Motor neuron (in vitro differentiated cells): ENCODE measurements around the gene LRRC74A. TPM values are rescaled to one million over a fixed set of nuclear protein-coding genes. Genes with fewer than 3 reads are reported as not detected.
A peak's percentile ranks its signal among the peaks of the same experiment; 100 is the strongest.

Experiments
- ATAC-seq, 8 experiments: fragments of 200-7000 bp; cut with Tn5 transposase; replicated peaks in 6 of 8; 2 replicates each; pipeline ENCODE4 v1.8.0; 2021; ENCODE audit warnings: mild to moderate bottlenecking in 8 of 8, moderate library complexity in 8 of 8
- H3K27ac ChIP-seq, 2 donors: fragments of 250-450 bp; sonication (Bioruptor Pico); 2 replicates each; pipeline ENCODE4 v1.9.0; 2021; ENCODE audit warnings: antibody characterized with exemption in 2 of 2, mild to moderate bottlenecking in 2 of 2, moderate library complexity in 1 of 2
- H3K4me1 ChIP-seq, 2 donors: fragments of 250-450 bp; sonication (Bioruptor Pico); replicated peaks in 1 of 2; 2 replicates each; pipeline ENCODE4 v1.6.1; 2021; ENCODE audit warnings: antibody characterized with exemption in 2 of 2, mild to moderate bottlenecking in 2 of 2, moderate library complexity in 1 of 2
- H3K4me3 ChIP-seq, 5 donors: fragments of 250-450 bp; sonication (Bioruptor Pico); 2 replicates each; pipeline ENCODE4 v1.9.0; 2021; ENCODE audit warnings: antibody characterized with exemption in 5 of 5, mild to moderate bottlenecking in 5 of 5, moderate library complexity in 4 of 5
- WGBS, 10 experiments: fragments of 450-650 bp; shearing (Covaris generic); methylation state at CpG; one replicate each; pipeline ENCODE4 v1.0.0; 2022; 5-methylcytosine and 5-hydroxymethylcytosine counted together
- in situ Hi-C, 9 experiments: fragments of 400-800 bp; cut with MboI; loops; one replicate each; pipeline ENCODE4 v1.15.0; 2021; ENCODE audit warnings: low sequenced_read_pairs in 9 of 9, low pct_unique_long_range_greater_than_20kb in 2 of 9; ENCODE audit not compliant: unreplicated experiment in 9 of 9
- total RNA-seq, 8 experiments: library from RNA; unstranded; fragments of 300-600 nt; gene quantifications; 2 replicates each; pipeline versions ENCODE4 v1.2.3 to v1.2.4, GENCODE V29; 2022

LRRC74A gene
- under 1 TPM in 2 of 8 experiments, not detected in 6; 0.38 to 0.80 TPM for total RNA-seq

DNA sequence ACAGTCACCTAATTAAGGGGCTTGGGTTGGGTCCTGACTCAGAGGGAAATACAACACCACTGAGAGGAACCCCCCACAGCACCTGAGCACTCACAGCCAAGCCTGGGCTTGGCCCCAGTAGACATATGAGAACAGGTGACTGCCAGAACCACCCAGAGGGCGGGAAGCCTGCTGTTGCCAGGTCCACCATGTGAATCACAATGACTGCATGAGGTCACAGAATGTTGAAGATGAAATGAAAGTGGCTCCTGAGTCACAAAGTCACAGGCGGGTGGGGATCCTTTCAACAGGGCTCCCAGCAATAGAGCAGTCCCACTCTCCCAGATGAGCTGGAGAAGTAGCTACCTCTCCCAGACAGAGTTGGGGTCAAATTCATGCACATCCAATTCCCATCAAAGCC, at the start of gene LRRC74A:
Gene LRRC74A (plus strand): TSS at position 287 of the 400 bp plus-strand sequence. CDS start 290 bp downstream, outside the sequence.
- Histone ChIP-seq H3K27ac (no peak within 1 kb of the TSS), H3K4me3 (no peak within 1 kb of the TSS), H3K4me1 (peaks cover 27 to 32% of the 10 kb centered on the region in 2 donors)
- 43 to 100% (median 94%) methylated on average over 1 of the region's 2 CpGs; no CpG with 5 or more reads in 6 of the 10 experiments for WGBS, 10 experiments
- ATAC-seq, result peak in 1 of 8 experiments; percentile 22
- in situ Hi-C loops, result no loop called here

DNA sequence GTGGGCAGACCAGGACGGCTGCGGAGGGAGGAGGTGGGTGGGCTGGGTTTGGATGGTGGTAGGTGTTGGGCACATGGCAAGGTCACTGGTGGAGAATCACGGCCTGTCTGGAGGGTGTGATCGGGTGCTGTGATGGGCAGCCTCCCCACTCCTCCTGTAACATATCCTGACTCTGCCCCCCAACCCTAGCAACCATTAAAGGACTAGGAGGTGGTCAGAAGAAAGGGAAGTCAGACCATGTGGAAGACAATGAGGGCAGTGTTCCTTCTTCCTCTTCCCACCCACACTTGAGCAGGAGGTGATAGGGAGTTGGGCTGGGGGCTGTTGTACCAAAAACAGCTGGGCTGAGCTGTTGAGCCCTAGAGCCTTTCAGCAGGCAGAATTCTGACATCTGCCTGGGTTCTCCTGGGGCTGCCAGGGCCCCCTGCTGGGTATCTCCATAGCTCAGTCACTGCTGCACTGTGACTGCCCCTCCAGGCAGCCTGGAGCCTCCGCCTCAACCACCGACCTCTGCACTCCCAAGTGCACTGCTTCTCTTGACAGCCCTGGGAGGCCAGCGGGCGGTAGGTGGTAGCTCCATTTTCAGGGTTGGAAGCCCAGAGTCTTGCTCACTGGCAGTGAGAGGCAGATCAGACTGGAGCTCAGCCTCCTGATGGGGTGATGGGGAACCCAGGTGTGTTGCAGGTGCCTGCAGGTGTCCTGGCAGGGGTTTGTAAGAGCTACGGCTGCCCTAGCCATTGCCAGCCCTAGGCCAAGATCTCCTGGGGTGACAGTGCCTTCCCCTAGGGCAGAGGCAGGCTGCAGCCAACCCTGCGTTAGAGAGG, 49.6 kb upstream of the LRRC74A start:
- WGBS, 10 experiments, result 76 to 80% methylated on average over 1 to 4 of the region's 10 CpGs; no CpG with 5 or more reads in 8 of the 10 experiments
- in situ Hi-C loops, result no loop called here
- Histone ChIP-seq H3K4me1 (peaks cover 0 to 31% of the 10 kb centered on the region in 2 donors), H3K4me3 (no peak overlapping the region), H3K27ac (no peak overlapping the region)
- peak in 1 of 8 experiments; percentile 29 for ATAC-seq

DNA sequence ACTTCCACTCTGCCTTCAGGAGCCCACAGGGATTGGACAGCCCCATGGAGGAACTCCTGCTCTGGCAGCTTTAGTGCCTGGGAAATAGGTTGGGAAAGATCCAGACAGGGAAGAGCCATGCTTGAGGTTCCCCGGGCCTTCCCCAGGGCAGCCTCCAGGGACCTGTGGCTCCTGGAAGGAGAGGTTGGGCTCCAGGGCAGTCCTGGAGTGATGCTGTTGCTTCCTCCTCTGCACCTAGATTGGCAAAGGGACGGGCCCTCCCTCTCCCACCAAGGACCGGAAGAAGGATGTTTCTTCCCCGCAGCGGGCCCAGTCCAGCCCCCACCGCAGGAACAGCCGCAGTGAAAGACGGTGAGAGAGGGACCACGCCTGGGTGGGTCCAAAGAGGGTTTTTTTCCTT, 48.5 kb upstream of the LRRC74A start:
- in situ Hi-C loops, result no loop called here

DNA sequence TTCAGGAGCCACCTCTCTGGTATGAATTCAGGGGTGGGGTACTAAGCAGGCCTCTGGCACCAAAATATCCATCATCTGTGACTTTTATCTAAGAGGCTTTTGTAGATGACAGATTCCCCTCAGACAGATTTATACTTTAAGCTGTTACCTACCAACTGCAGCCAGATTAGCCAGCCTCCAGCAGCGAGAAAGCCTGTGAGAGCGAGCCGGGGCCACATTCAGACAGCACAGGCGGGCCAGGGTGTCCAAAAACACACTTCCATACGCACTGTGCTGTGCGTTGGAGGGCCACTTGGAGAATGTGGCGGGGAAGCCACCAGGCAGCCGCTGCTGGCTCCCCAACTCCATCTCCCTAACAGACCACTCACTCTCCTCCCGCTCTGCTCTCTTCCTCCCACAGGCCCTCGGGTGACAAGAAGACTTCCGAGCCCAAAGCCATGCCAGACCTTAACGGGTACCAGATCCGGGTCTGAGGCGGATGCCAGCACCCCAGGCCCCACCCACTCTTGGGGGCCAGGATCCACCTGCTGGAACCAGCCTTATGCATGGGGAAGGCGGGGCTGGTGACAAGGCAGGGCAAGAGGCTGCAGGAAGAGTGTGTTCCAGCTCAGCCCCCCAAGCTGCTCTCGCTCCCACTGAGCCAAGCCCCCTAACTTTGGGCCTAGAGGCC, 47.5 kb upstream of the LRRC74A start:
- 20 to 100% (median 85%) methylated on average over 1 to 6 of the region's 16 CpGs; no CpG with 5 or more reads in 2 of the 10 experiments for WGBS, 10 experiments
- in situ Hi-C loops, result no loop called here
- no peak overlapping the region for H3K27ac ChIP-seq
- ATAC-seq, result no peak
- H3K4me3 ChIP-seq, result no peak overlapping the region
- peaks cover 0 to 14% of the 10 kb centered on the region in 2 donors for H3K4me1 ChIP-seq

More for the DNA sequence above, 48.5 kb upstream of the LRRC74A start:
- 75 to 100% (median 95%) methylated on average over 1 to 9 of the region's 9 CpGs; no CpG with 5 or more reads in 6 of the 10 experiments for WGBS, 10 experiments
- H3K27ac ChIP-seq, result no peak overlapping the region
- peaks cover 0 to 23% of the 10 kb centered on the region in 2 donors for H3K4me1 ChIP-seq
- ATAC-seq, result no peak
- H3K4me3 ChIP-seq, result no peak overlapping the region

DNA sequence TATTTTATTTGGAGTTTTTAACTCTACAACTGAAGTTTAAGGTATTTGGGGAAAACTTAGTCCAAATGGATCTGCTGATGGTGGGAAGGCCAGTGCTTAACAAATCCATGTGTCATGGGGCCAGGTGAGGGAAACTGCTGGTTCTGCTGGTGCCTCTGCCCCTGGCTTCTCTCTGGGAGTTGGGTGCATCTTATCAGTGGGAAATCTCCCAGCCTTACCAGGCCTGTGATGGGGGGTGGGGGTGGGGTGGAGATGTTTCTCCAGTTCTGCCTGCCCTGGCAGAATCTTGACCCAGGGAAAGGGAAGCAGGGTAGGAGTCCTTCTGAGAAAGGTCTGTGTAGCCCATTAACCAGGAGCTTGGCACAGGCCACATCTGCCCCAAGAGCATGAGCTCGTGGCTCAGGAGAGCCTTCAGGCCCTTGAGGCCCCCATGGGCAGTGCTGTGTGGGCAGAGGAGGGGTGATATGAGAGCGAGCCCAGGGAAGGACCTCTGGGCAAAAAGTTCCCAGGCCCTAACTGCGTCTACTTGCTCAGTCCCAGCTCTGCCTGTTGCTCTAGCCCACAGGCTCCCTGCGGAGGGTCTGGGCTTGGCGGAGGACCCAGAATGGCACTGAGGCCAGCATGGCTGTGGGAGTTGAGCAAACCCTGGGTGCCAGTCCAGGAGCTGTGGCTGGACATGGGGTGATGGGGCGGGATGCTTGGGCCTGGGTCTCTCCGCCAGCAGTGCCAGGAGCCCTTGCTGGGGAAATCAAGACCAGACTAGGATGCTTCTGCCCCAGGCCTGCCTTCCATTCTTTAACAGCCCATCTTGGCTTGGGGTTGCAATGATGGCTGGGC, 46.8 kb upstream of the LRRC74A start:
- WGBS, 10 experiments, result 60 to 90% (median 80%) methylated on average over 1 to 2 of the region's 7 CpGs; no CpG with 5 or more reads in 7 of the 10 experiments
- in situ Hi-C loops, result loop anchor here in 1 of 9 experiments (10.0 kb wide), 1 partner anchor 75 kb away; no protein-coding TSS in a partner anchor
- no peak for ATAC-seq
- Histone ChIP-seq H3K27ac (no peak overlapping the region), H3K4me1 (peaks cover 0 to 12% of the 10 kb centered on the region in 2 donors), H3K4me3 (no peak overlapping the region)

DNA sequence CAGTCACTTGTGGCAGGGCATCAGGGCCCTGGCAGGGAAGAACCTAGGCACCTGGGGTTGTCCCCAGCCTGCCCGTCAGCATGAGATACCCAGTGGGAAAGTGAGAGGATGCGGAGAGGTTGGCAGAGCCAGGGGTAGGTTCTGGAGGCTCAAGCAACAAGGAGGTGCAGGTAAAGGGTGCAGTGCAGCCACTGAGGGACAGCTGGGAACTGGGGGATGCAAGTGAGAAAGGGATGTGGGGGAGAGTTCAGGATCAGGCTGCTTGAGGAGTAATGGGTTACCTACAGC, 46.2 kb upstream of the LRRC74A start:
- in situ Hi-C loops, result loop anchor here in 1 of 9 experiments (10.0 kb wide), 1 partner anchor 75 kb away; no protein-coding TSS in a partner anchor
- Histone ChIP-seq H3K4me1 (peaks cover 0 to 12% of the 10 kb centered on the region in 2 donors), H3K4me3 (no peak overlapping the region), H3K27ac (no peak overlapping the region)
- ATAC-seq, result no peak
- 80 to 100% (median 100%) methylated on average over 1 to 2 of the region's 2 CpGs; no CpG with 5 or more reads in 3 of the 10 experiments for WGBS, 10 experiments

DNA sequence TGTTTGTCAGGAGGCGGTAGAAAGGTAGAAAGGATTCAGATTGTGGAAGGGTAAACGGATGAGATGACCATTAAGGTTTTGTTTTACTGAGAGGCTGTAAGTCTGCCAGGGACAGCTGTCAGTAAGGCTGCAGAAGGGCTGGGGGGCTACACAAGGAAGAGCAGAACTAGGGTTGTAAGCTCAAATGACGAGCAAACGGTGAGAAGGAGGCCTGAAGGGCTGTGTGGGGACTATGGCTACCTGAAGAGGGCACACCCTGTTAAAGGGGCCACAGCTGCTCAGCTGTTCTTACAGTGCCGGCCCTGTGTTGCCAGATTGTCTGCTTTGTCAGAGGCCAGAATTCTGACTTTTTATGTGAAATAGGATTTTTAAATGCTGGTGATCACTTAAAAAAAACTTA, 45.8 kb upstream of the LRRC74A start:
- peaks cover 0 to 12% of the 10 kb centered on the region in 2 donors for H3K4me1 ChIP-seq
- no peak overlapping the region for H3K4me3 ChIP-seq
- in situ Hi-C loops, result loop anchor here in 1 of 9 experiments (10.0 kb wide), 1 partner anchor 76 kb away; no protein-coding TSS in a partner anchor
- ATAC-seq, result peak in 1 of 8 experiments; percentile 6
- no peak overlapping the region for H3K27ac ChIP-seq
- WGBS, 10 experiments, result 0 to 72% (median 52%) methylated on average over 1 to 5 of the region's 5 CpGs

DNA sequence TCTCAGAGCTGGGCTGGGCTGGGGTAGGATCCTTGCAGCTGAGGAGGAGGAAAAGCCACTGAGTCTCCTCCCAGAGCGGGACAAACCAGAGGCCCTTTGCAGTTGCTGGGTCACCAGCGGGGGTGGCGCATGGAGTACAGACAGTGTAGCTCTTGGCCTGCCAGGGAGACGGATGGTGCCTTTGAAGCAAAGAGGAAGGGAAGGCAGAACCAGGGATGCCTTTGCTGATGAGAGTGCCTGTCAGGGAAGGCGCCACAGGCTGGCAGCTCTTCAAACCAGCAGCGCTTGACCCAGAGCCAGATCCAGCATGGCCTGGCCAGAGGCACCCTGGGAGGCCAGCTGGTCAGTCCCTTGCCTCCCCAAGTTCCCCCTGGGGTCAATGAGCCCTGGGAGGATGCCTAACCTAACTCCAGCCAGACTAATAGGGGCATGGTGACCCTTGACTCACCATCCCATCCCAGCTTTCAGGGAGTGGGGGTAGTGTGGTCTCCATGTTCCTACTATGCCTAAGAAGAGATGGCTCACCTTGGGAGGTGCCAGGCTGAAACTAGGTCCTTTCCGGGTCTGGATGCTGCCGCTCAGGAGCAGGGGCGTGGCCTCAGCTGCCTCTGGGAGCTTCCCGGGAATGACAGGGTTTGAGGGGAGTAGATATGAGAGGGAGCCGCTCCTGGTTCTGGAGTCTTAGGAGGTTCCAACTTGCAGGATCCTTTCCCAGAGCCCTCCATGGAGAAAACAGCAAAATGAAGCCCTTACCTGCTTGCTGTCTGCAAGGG, 45.1 kb upstream of the LRRC74A start:
- WGBS, 10 experiments, result 40 to 100% (median 79%) methylated on average over 1 to 10 of the region's 11 CpGs; no CpG with 5 or more reads in 4 of the 10 experiments
- no peak overlapping the region for H3K4me3 ChIP-seq
- peaks cover 0 to 12% of the 10 kb centered on the region in 2 donors for H3K4me1 ChIP-seq
- in situ Hi-C loops, result loop anchor here in 1 of 9 experiments (10.0 kb wide), 1 partner anchor 76 kb away; no protein-coding TSS in a partner anchor
- ATAC-seq, result peak in 3 of 8 experiments; percentile 42 to 78 (median 52)
- H3K27ac ChIP-seq, result no peak overlapping the region

DNA sequence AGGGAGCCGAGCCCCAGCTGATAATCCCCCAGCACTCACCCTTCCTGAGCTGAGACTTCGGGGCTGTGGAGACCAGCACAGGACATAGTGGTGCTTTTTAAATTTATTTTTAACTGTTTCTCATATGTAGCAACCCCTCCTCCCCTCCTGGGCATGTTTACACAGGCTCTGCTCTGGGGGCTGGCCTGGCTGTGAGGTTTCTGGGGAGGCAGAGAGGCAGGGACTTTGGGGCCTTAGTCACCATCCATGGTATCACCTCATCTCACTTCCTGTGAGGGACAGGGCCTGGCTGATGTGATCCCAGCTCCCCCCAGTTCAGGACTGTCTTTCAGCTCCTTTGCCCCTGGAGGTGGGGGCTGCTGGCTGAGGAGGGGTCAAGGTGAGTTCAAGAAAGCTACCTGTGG, 44.6 kb upstream of the LRRC74A start:
- H3K4me1 ChIP-seq, result peaks cover 0 to 12% of the 10 kb centered on the region in 2 donors
- in situ Hi-C loops, result loop anchor here in 1 of 9 experiments (10.0 kb wide), 1 partner anchor 77 kb away; no protein-coding TSS in a partner anchor
- 50 to 85% methylated on average over 1 to 2 of the region's 2 CpGs; no CpG with 5 or more reads in 8 of the 10 experiments for WGBS, 10 experiments
- no peak for ATAC-seq
- no peak overlapping the region for H3K27ac ChIP-seq
- no peak overlapping the region for H3K4me3 ChIP-seq

DNA sequence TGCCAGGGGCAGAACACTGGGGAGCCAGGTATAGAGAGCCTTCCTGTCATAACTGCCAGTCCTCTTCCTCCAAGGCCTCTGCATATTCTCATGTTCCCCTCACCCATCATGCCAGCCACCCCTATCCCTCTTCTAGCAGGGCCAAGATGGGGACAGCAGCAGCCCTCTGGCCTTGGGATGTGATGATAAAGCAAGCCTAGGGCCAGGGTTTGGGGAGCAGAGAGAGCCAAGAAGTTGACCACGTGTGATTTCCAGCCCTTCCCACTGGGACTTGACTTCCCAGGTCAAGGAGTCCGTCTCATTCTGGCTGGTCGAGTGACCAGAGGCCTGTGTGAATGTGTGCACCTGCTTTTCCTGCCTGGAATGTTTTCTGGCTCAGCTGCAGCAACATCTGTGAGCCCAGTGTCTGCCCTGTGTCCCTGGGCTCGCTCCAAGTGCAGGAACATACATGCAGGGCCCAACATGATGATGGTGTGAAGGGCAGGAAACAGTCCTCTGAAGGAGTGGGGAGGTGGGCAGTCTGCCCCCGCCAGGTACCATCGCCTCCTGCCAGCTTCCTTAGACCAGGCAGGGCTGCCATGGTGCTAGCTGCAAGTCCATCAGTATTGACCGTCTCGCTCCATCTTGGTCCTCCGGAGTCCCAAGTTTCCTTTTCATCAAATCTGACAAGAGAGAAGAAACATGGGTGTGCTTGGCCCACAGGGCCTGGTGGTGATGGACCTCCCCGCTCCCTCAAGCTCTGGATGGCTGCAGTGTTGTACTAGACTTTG, 43.9 kb upstream of the LRRC74A start:
- in situ Hi-C loops, result loop anchor here in 1 of 9 experiments (10.0 kb wide), 1 partner anchor 77 kb away; no protein-coding TSS in a partner anchor
- H3K27ac ChIP-seq, result no peak overlapping the region
- no peak for ATAC-seq
- WGBS, 10 experiments, result 60 to 100% (median 92%) methylated on average over 1 to 6 of the region's 10 CpGs; no CpG with 5 or more reads in 3 of the 10 experiments
- H3K4me3 ChIP-seq, result no peak overlapping the region
- peaks cover 0 to 12% of the 10 kb centered on the region in 2 donors for H3K4me1 ChIP-seq

DNA sequence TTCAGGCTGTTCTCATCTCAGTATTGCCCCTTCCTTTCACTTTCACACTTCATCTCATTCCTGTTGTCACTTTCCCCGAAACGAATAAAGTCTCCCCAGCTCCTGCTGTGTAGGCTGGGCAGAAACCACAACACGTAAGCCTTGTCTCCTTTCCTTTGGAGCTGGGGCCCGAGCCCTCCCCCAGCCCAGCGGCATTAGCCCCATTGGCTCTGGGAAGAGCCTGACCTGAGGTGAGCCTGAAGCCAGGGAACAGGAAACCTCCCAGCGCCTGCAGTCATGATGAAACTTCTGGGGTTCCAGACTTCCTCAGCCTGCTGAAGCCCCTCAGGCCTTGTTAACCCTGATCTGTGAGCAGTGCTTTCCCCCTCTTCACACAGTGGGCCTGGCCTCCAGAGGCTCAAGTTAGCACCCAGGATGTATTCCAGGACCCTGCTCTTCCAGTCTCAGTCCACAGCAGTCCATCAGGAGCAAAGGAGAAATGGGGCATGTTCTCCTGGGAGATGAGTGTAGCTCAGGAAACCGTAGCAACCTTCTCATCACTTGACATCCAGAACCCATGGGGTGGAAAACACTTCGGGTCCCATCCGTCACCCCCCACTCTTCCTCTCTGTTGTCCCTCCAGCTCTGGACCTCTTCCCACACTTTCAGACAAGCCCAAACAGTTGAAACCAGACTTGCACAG, 43.2 kb upstream of the LRRC74A start:
- Histone ChIP-seq H3K27ac (no peak overlapping the region), H3K4me3 (no peak overlapping the region), H3K4me1 (peaks cover 0 to 12% of the 10 kb centered on the region in 2 donors)
- 49 to 100% (median 69%) methylated on average over 1 to 8 of the region's 9 CpGs; no CpG with 5 or more reads in 3 of the 10 experiments for WGBS, 10 experiments
- ATAC-seq, result no peak
- in situ Hi-C loops, result loop anchor here in 1 of 9 experiments (10.0 kb wide), 1 partner anchor 78 kb away; no protein-coding TSS in a partner anchor
